ENCODE measurements around the gene SRMS.

DNA sequence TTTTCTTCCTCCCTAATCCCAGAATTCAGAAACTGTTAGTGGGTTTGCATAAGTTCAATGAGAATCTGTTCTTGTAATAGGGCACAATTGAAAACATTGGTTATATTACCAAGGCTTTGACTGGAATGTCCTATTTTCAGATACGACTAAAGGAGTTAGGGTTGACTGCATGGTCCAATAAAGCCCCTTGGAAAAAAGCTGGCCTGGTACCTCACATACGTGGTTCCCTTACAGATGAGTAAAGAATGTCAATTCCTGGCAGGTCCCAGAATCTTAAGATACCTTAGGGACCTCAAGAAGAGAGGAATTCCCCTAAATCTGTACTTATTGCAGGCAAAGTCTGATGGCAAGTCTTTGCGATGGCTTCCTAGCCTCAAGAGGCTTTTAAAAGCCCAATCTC is 22.4 kb downstream of the SRMS start:
- TF ChIP-seq, protein P1, sequence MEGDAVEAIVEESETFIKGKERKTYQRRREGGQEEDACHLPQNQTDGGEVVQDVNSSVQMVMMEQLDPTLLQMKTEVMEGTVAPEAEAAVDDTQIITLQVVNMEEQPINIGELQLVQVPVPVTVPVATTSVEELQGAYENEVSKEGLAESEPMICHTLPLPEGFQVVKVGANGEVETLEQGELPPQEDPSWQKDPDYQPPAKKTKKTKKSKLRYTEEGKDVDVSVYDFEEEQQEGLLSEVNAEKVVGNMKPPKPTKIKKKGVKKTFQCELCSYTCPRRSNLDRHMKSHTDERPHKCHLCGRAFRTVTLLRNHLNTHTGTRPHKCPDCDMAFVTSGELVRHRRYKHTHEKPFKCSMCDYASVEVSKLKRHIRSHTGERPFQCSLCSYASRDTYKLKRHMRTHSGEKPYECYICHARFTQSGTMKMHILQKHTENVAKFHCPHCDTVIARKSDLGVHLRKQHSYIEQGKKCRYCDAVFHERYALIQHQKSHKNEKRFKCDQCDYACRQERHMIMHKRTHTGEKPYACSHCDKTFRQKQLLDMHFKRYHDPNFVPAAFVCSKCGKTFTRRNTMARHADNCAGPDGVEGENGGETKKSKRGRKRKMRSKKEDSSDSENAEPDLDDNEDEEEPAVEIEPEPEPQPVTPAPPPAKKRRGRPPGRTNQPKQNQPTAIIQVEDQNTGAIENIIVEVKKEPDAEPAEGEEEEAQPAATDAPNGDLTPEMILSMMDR (IDR thresholded peaks at IDR 0.05; ENCODE audit: low read depth, low read length, missing input control), result no peak
- TF ChIP-seq GABPA (IDR thresholded peaks at IDR 0.05 in 1 of 2, conservative IDR thresholded peaks at IDR 0.05 in 1 of 2) (no peak), TAF1 (conservative IDR thresholded peaks at IDR 0.05) (no peak), YY1 (IDR thresholded peaks at IDR 0.05) (no peak), JUND (IDR thresholded peaks at IDR 0.05) (no peak), EGR1 (IDR thresholded peaks at IDR 0.05; ENCODE audit: low read depth in 2 of 2) (no peak), RAD21 (IDR thresholded peaks at IDR 0.05) (no peak)
- TF ChIP-seq, protein P2, sequence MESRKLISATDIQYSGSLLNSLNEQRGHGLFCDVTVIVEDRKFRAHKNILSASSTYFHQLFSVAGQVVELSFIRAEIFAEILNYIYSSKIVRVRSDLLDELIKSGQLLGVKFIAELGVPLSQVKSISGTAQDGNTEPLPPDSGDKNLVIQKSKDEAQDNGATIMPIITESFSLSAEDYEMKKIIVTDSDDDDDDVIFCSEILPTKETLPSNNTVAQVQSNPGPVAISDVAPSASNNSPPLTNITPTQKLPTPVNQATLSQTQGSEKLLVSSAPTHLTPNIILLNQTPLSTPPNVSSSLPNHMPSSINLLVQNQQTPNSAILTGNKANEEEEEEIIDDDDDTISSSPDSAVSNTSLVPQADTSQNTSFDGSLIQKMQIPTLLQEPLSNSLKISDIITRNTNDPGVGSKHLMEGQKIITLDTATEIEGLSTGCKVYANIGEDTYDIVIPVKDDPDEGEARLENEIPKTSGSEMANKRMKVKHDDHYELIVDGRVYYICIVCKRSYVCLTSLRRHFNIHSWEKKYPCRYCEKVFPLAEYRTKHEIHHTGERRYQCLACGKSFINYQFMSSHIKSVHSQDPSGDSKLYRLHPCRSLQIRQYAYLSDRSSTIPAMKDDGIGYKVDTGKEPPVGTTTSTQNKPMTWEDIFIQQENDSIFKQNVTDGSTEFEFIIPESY (IDR thresholded peaks at IDR 0.05), result no peak
- TF ChIP-seq, protein P3, sequence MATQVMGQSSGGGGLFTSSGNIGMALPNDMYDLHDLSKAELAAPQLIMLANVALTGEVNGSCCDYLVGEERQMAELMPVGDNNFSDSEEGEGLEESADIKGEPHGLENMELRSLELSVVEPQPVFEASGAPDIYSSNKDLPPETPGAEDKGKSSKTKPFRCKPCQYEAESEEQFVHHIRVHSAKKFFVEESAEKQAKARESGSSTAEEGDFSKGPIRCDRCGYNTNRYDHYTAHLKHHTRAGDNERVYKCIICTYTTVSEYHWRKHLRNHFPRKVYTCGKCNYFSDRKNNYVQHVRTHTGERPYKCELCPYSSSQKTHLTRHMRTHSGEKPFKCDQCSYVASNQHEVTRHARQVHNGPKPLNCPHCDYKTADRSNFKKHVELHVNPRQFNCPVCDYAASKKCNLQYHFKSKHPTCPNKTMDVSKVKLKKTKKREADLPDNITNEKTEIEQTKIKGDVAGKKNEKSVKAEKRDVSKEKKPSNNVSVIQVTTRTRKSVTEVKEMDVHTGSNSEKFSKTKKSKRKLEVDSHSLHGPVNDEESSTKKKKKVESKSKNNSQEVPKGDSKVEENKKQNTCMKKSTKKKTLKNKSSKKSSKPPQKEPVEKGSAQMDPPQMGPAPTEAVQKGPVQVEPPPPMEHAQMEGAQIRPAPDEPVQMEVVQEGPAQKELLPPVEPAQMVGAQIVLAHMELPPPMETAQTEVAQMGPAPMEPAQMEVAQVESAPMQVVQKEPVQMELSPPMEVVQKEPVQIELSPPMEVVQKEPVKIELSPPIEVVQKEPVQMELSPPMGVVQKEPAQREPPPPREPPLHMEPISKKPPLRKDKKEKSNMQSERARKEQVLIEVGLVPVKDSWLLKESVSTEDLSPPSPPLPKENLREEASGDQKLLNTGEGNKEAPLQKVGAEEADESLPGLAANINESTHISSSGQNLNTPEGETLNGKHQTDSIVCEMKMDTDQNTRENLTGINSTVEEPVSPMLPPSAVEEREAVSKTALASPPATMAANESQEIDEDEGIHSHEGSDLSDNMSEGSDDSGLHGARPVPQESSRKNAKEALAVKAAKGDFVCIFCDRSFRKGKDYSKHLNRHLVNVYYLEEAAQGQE (IDR thresholded peaks at IDR 0.05), result no peak

Data from liver (tissue), 3 donors.